Gastrocnemius medialis (tissue), 4 donors: ENCODE results near the gene PCLAF. TPM values are rescaled to one million over a fixed set of nuclear protein-coding genes. Genes with fewer than 3 reads are reported as not detected.
"Not testable (repeated sequence)": the region's sequence is repeated elsewhere in the genome, so short reads cannot be mapped to it uniquely, and the experiment has no call there.

Experiments used
- ATAC-seq, 2 donors: fragments of 150-250 bp; one replicate each; pipeline ENCODE4 v1.9.1; 2016
- DNase-seq, 2 donors: peaks; one replicate each; pipeline ENCODE4 v3.0.0-alpha.2; 2019
- H3K27ac ChIP-seq, 4 donors: fragments of 200-600 bp; sonication (generic); 1 replicate in 1 of 4; 2 replicates in 3 of 4; pipeline ENCODE4 v1.5.1; 2016 to 2018; ENCODE audit warnings: mild to moderate bottlenecking in 2 of 4, moderate library complexity in 1 of 4
- H3K27me3 ChIP-seq, 3 donors: fragments of 200-600 bp; sonication (generic) in 2 of 3; 1 replicate in 1 of 3; 2 replicates in 2 of 3; pipeline versions ENCODE4 v1.5.1 to v1.6.0; 2016 to 2019; ENCODE audit warnings: mild to moderate bottlenecking in 1 of 3, moderate library complexity in 1 of 3
- H3K36me3 ChIP-seq, 2 donors: fragments of 200-600 bp; sonication (generic) in 1 of 2; one replicate each; pipeline ENCODE4 v1.5.1; 2017 to 2018
- H3K4me1 ChIP-seq, 2 donors: fragments of 200-600 bp; sonication (generic) in 1 of 2; one replicate each; pipeline ENCODE4 v1.5.1; 2016 to 2017; ENCODE audit warnings: mild to moderate bottlenecking in 2 of 2
- H3K4me3 ChIP-seq, 4 donors: fragments of 200-600 bp; sonication (generic) in 3 of 4; 1 replicate in 1 of 4; 2 replicates in 3 of 4; pipeline ENCODE4 v1.5.1; 2016 to 2019; ENCODE audit warnings: mild to moderate bottlenecking in 2 of 4
- H3K9me3 ChIP-seq, 3 donors: fragments of 200-600 bp; sonication (generic) in 2 of 3; 1 replicate in 1 of 3; 2 replicates in 2 of 3; pipeline ENCODE4 v1.5.1; 2016 to 2019
- POLR2A ChIP-seq, 2 donors: fragments of 450-650 bp; IDR thresholded peaks; one replicate each; pipeline ENCODE4 v1.6.1; 2017; ENCODE audit warnings: antibody characterized with exemption in 2 of 2, mild to moderate bottlenecking in 2 of 2, moderate library complexity in 2 of 2
- in situ Hi-C, 4 donors: fragments of 200-750 bp; cut with MboI; loops; one replicate each; pipeline versions ENCODE4 v1.15.0 to v1.8.0; 2017; ENCODE audit warnings: low sequenced_read_pairs in 4 of 4
- intact Hi-C: fragments of 100-400 bp; cut with DNase I; formaldehyde crosslinking; loops from one replicate; pipeline ENCODE4 v1.15.1; 2023; ENCODE audit warnings: low total_unique reads
- total RNA-seq, 4 donors: library from RNA; depleted of rRNA; stranded (reverse); fragments of >200 nt; gene quantifications; one replicate each; pipeline versions ENCODE4 v1.1.0 to v1.2.3, GENCODE V29; 2016
- TF ChIP-seq, protein P1 (sequence below), 5 experiments: fragments of 450-650 bp in 3 of 5; fragments of 200-600 bp in 2 of 5; sonication (generic) in 2 of 5; IDR thresholded peaks in 4 of 5; conservative IDR thresholded peaks in 1 of 5; 1 replicate in 4 of 5; 2 replicates in 1 of 5; pipeline ENCODE4 v1.5.1; 2016 to 2019; ENCODE audit warnings: antibody characterized with exemption in 5 of 5, mild to moderate bottlenecking in 3 of 5, moderate library complexity in 3 of 5

The PCLAF gene
- total RNA-seq, 4 donors from 2014 or later, result 1.6 TPM; not detected in 3

GRCh38 chr15:64349375-64349774, 31.9 kb downstream of the PCLAF start:
- H3K9me3 ChIP-seq, result no peaks in the 10 kb centered on the region
- no peaks in the 10 kb centered on the region for H3K27me3 ChIP-seq
- TF ChIP-seq, protein P1, sequence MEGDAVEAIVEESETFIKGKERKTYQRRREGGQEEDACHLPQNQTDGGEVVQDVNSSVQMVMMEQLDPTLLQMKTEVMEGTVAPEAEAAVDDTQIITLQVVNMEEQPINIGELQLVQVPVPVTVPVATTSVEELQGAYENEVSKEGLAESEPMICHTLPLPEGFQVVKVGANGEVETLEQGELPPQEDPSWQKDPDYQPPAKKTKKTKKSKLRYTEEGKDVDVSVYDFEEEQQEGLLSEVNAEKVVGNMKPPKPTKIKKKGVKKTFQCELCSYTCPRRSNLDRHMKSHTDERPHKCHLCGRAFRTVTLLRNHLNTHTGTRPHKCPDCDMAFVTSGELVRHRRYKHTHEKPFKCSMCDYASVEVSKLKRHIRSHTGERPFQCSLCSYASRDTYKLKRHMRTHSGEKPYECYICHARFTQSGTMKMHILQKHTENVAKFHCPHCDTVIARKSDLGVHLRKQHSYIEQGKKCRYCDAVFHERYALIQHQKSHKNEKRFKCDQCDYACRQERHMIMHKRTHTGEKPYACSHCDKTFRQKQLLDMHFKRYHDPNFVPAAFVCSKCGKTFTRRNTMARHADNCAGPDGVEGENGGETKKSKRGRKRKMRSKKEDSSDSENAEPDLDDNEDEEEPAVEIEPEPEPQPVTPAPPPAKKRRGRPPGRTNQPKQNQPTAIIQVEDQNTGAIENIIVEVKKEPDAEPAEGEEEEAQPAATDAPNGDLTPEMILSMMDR (IDR thresholded peaks at IDR 0.05 in 4 of 5, conservative IDR thresholded peaks at IDR 0.05 in 1 of 5), result no peak
- TF ChIP-seq POLR2A (IDR thresholded peaks at IDR 0.05), result no peak
- no peak for ATAC-seq
- in situ Hi-C loops (no loop called here), intact Hi-C loops (no loop called here)
- no peak for DNase-seq
- H3K27ac ChIP-seq, result no peak overlapping the region
- peaks cover 0 to 5% of the 10 kb centered on the region in 2 donors for H3K4me1 ChIP-seq
- H3K4me3 ChIP-seq, result no peak overlapping the region
- no peaks in the 10 kb centered on the region for H3K36me3 ChIP-seq

DNA sequence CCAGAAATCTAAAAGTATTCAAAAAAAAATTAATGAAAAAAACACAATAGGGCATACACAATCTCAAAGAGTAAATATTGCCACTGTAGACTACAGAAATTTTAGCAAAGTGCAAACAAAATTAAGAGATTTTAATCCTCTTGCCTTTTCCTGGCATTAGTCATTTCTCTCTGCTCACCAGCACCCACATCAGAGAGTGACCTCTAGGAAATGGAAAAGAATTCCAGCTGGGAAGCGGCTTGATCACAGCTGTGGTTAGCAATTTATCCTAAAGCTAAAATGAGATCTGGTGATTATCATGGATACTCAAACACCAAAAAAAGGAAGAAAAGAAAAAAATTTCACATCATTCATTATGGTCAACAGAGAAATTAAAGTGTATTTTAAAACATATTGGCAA, 32.8 kb downstream of the PCLAF start:
- Histone ChIP-seq H3K27ac (no peak overlapping the region), H3K4me1 (peaks cover 0 to 8% of the 10 kb centered on the region in 2 donors), H3K27me3 (no peaks in the 10 kb centered on the region), H3K4me3 (no peak overlapping the region), H3K9me3 (no peaks in the 10 kb centered on the region), H3K36me3 (no peaks in the 10 kb centered on the region)
- TF ChIP-seq, protein P1 (IDR thresholded peaks at IDR 0.05 in 4 of 5, conservative IDR thresholded peaks at IDR 0.05 in 1 of 5), result no peak
- TF ChIP-seq POLR2A (IDR thresholded peaks at IDR 0.05), result no peak
- intact Hi-C loops (no loop called here), in situ Hi-C loops (no loop called here)
- ATAC-seq, result no peak
- DNase-seq, result no peak

DNA sequence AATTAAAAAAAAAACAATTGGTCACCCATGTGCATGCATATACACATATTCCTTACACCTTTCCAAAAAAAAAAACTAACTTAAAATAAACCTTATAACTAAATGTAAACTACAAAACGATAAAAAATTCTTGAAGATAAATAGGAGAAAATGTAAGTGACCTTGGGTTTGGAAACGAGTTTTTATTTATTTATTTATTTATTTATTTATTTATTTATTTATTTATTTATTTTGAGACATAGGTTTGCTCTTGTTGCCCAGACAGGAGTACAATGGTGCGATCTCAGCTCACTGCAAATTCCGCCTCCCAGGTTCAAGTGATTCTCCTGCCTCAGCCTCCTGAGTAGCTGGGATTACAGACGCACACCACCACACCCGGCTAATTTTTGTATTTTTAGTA, 35.0 kb downstream of the PCLAF start:
- H3K27me3 ChIP-seq, H3K36me3 ChIP-seq, ATAC-seq, H3K9me3 ChIP-seq, intact Hi-C loops, H3K4me1 ChIP-seq, DNase-seq, in situ Hi-C loops, H3K27ac ChIP-seq, H3K4me3 ChIP-seq: not testable (repeated sequence)

- DNase-seq (no peak), ATAC-seq (no peak)
- Histone ChIP-seq H3K36me3 (no peaks in the 10 kb centered on the region), H3K9me3 (no peaks in the 10 kb centered on the region), H3K4me3 (no peak overlapping the region), H3K27ac (no peak overlapping the region), H3K27me3 (no peaks in the 10 kb centered on the region), H3K4me1 (peaks cover 0 to 8% of the 10 kb centered on the region in 2 donors)
- in situ Hi-C loops (no loop called here), intact Hi-C loops (no loop called here)
- no peak for TF ChIP-seq POLR2A (IDR thresholded peaks at IDR 0.05)
- TF ChIP-seq, protein P1 (IDR thresholded peaks at IDR 0.05 in 4 of 5, conservative IDR thresholded peaks at IDR 0.05 in 1 of 5), result no peak
These were observed 36.5 kb downstream of the PCLAF start for GRCh38 chr15:64344651-64345294.

GRCh38 chr15:64343841-64344240, 37.4 kb downstream of the PCLAF start:
- TF ChIP-seq, protein P1 (IDR thresholded peaks at IDR 0.05 in 4 of 5, conservative IDR thresholded peaks at IDR 0.05 in 1 of 5), result no peak
- TF ChIP-seq POLR2A (IDR thresholded peaks at IDR 0.05), result no peak
- in situ Hi-C loops, result no loop called here
- Histone ChIP-seq H3K4me1 (peaks cover 0 to 8% of the 10 kb centered on the region in 2 donors), H3K27ac (no peak overlapping the region), H3K9me3 (no peaks in the 10 kb centered on the region), H3K27me3 (no peaks in the 10 kb centered on the region), H3K4me3 (no peak overlapping the region), H3K36me3 (no peaks in the 10 kb centered on the region)
- no peak for DNase-seq
- intact Hi-C loops, result no loop called here
- ATAC-seq, result no peak
